Neuronal stem cell (in vitro differentiated cells): ENCODE data around the gene PHYKPL.
A peak's percentile ranks its signal among the peaks of the same experiment; 100 is the strongest.

Source experiments
- DNase-seq: peaks from one replicate; pipeline ENCODE4 v3.0.0-alpha.2; 2013; ENCODE audit warnings: low spot score
- H2AFZ ChIP-seq: one replicate; pipeline ENCODE4 v1.6.1; 2013; ENCODE audit warnings: mild to moderate bottlenecking, low read length, inconsistent platforms
- H2AK5ac ChIP-seq: 2 replicates; pipeline ENCODE4 v1.6.1; 2013; ENCODE audit warnings: low read depth, mild to moderate bottlenecking, inconsistent platforms, low read length, moderate library complexity, mixed read lengths
- H2BK120ac ChIP-seq: 2 replicates; pipeline ENCODE4 v1.6.1; 2013; ENCODE audit warnings: low read depth, mild to moderate bottlenecking, inconsistent platforms, low read length, moderate library complexity, mixed read lengths
- H2BK12ac ChIP-seq: one replicate; pipeline ENCODE4 v1.6.1; 2013; ENCODE audit warnings: low read length, inconsistent platforms
- H2BK15ac ChIP-seq: 2 replicates; pipeline ENCODE4 v1.6.1; 2013; ENCODE audit warnings: mild to moderate bottlenecking, low read length, inconsistent platforms, mixed read lengths
- H2BK5ac ChIP-seq: one replicate; pipeline ENCODE4 v1.6.1; 2013; ENCODE audit warnings: inconsistent platforms, mild to moderate bottlenecking, low read length, moderate library complexity
- H3K14ac ChIP-seq: one replicate; pipeline ENCODE4 v1.6.1; 2013; ENCODE audit warnings: low read length, inconsistent platforms
- H3K18ac ChIP-seq: 2 replicates; pipeline ENCODE4 v1.6.1; 2013; ENCODE audit warnings: low read length, inconsistent platforms
- H3K23ac ChIP-seq: 2 replicates; pipeline ENCODE4 v1.6.1; 2013; ENCODE audit warnings: low read depth, mild to moderate bottlenecking, mixed read lengths, low read length, inconsistent platforms; ENCODE audit not compliant: poor library complexity
- H3K27ac ChIP-seq: replicated peaks from 3 replicates; pipeline ENCODE4 v1.5.1; 2013; ENCODE audit warnings: low read length, inconsistent platforms
- H3K27me3 ChIP-seq, 3 experiments: 2 replicates each; pipeline ENCODE4 v1.6.1; 2013; ENCODE audit warnings: low read length in 3 of 3, mild to moderate bottlenecking in 2 of 3, inconsistent platforms in 1 of 3, low read depth in 1 of 3, mixed read lengths in 1 of 3, moderate library complexity in 1 of 3; ENCODE audit not compliant: control insufficient read depth in 3 of 3, insufficient read depth in 3 of 3
- H3K36me3 ChIP-seq, 2 donors: replicated peaks in 1 of 2; 2 replicates each; pipeline ENCODE4 v1.6.1; 2013; ENCODE audit warnings: low read length in 2 of 2; ENCODE audit not compliant: control insufficient read depth in 2 of 2, insufficient read depth in 2 of 2
- H3K4ac ChIP-seq: 2 replicates; pipeline ENCODE4 v1.6.1; 2013; ENCODE audit warnings: inconsistent platforms, mild to moderate bottlenecking, low read length, moderate library complexity
- H3K4me1 ChIP-seq, 2 donors: 1 replicate in 1 of 2; 2 replicates in 1 of 2; pipeline ENCODE4 v1.6.1; 2013; ENCODE audit warnings: low read length in 2 of 2, low read depth in 1 of 2; ENCODE audit not compliant: control insufficient read depth in 2 of 2, insufficient read depth in 1 of 2
- H3K4me2 ChIP-seq: one replicate; pipeline ENCODE4 v1.6.1; 2013; ENCODE audit warnings: mild to moderate bottlenecking, low read length, inconsistent platforms; ENCODE audit not compliant: insufficient read depth, poor library complexity, severe bottlenecking
- H3K4me3 ChIP-seq, 2 donors: 2 replicates each; pipeline ENCODE4 v1.5.1; 2013; ENCODE audit warnings: low read length in 2 of 2, mild to moderate bottlenecking in 2 of 2, inconsistent platforms in 1 of 2, moderate library complexity in 1 of 2
- H3K79me1 ChIP-seq: one replicate; pipeline ENCODE4 v1.6.1; 2013; ENCODE audit warnings: low read depth, mild to moderate bottlenecking, inconsistent platforms, low read length, moderate library complexity
- H3K9ac ChIP-seq: one replicate; pipeline ENCODE4 v1.6.1; 2013; ENCODE audit warnings: mild to moderate bottlenecking, low read depth, low read length, inconsistent platforms; ENCODE audit not compliant: poor library complexity
- H3K9me3 ChIP-seq, 2 donors: replicated peaks in 1 of 2; 2 replicates each; pipeline versions ENCODE3 to v1.6.1; 2013; ENCODE audit warnings: low read length in 2 of 2, mild to moderate bottlenecking in 2 of 2, inconsistent platforms in 1 of 2, low read depth in 1 of 2, mixed read lengths in 1 of 2, moderate library complexity in 1 of 2; ENCODE audit not compliant: control insufficient read depth in 2 of 2, insufficient read depth in 1 of 2
- H4K8ac ChIP-seq: one replicate; pipeline ENCODE4 v1.6.1; 2013; ENCODE audit warnings: low read depth, mild to moderate bottlenecking, inconsistent platforms, low read length, moderate library complexity
- H4K91ac ChIP-seq: one replicate; pipeline ENCODE4 v1.6.1; 2013; ENCODE audit warnings: low read length, low read depth, mild to moderate bottlenecking, inconsistent platforms; ENCODE audit not compliant: poor library complexity
- WGBS, 2 donors: extraction: QIAGEN DNeasy Blood & Tissue Kit; methylation state at CpG; one replicate each; pipeline ENCODE4 v1.1.7; 2013; ENCODE audit warnings: missing lambda C conversion rate in 2 of 2, mixed read lengths in 1 of 2; ENCODE audit not compliant: insufficient read length in 2 of 2, insufficient replicate concordance in 1 of 2; ENCODE audit errors: extremely low coverage in 2 of 2; 5-methylcytosine and 5-hydroxymethylcytosine counted together

Gene PHYKPL

GRCh38 chr5:178191661-178192060 lies 40.9 kb downstream of the PHYKPL start:
- no peak overlapping the region for H3K23ac ChIP-seq
- WGBS, 2 donors, result no CpG with 5 or more reads among the region's 4 CpGs

GRCh38 chr5:178189433-178189832 lies 43.2 kb downstream of the PHYKPL start:
- Histone ChIP-seq H2BK12ac (no peak overlapping the region), H3K4me2 (no peak overlapping the region), H3K36me3 (no peaks in the 10 kb centered on the region), H2BK15ac (no peak overlapping the region), H3K14ac (no peak overlapping the region), H3K9ac (no peak overlapping the region), H2BK120ac (no peak overlapping the region), H3K23ac (no peak overlapping the region), H3K27ac (no peak overlapping the region), H2AK5ac (no peak overlapping the region), H3K18ac (no peak overlapping the region), H3K4me1 (no peaks in the 10 kb centered on the region), H3K27me3 (peaks cover 0 to 15% (median 0%) of the 10 kb centered on the region in 3 experiments), H3K4ac (no peak overlapping the region), H2AFZ (no peak overlapping the region), H2BK5ac (no peak overlapping the region), H4K91ac (no peak overlapping the region), H4K8ac (no peak overlapping the region), H3K4me3 (no peak overlapping the region), H3K9me3 (peaks cover 0 to 4% of the 10 kb centered on the region in 2 donors), H3K79me1 (no peaks in the 10 kb centered on the region)
- DNase-seq, result no peak
- no CpG with 5 or more reads among the region's 2 CpGs for WGBS, 2 donors

More at GRCh38 chr5:178191661-178192060, 40.9 kb downstream of the PHYKPL start:
- no peak overlapping the region for H3K4me3 ChIP-seq
- H4K8ac ChIP-seq, result no peak overlapping the region
- no peaks in the 10 kb centered on the region for H3K79me1 ChIP-seq
- no peak overlapping the region for H3K9ac ChIP-seq
- H3K4ac ChIP-seq, result no peak overlapping the region
- no peak overlapping the region for H3K18ac ChIP-seq
- H2AFZ ChIP-seq, result no peak overlapping the region
- no peak overlapping the region for H3K4me2 ChIP-seq
- no peak overlapping the region for H4K91ac ChIP-seq
- DNase-seq, result no peak
- H3K4me1 ChIP-seq, result peaks cover 3 to 9% of the 10 kb centered on the region in 2 donors
- H3K14ac ChIP-seq, result no peak overlapping the region
- peaks cover 0 to 4% of the 10 kb centered on the region in 2 donors for H3K9me3 ChIP-seq
- no peaks in the 10 kb centered on the region for H3K36me3 ChIP-seq
- H3K27me3 ChIP-seq, result peaks cover 0 to 18% (median 0%) of the 10 kb centered on the region in 3 experiments
- H2BK120ac ChIP-seq, result no peak overlapping the region
- no peak overlapping the region for H3K27ac ChIP-seq
- no peak overlapping the region for H2BK15ac ChIP-seq
- H2AK5ac ChIP-seq, result no peak overlapping the region
- no peak overlapping the region for H2BK5ac ChIP-seq
- H2BK12ac ChIP-seq, result no peak overlapping the region

DNA sequence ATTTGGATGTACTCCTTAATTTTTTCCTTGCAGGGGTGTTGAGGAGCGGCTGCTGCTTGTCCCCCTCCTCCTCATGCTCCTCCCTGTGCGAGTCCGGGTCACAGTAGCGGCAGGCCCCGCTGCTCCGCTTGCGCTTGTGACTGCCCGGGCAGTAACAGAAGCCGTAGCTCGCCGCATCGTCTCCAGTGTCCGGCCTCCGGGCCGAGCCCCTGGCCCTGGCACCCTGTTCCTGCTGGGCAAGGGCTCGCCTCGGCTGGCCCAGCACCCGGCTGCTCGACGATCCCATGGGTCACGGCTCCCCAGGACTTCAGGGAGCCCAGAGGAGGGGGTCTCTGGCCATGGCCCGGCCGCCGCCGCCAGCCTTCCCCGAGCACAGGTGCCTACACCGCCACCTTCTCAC lies 45.6 kb downstream of the PHYKPL start, which contains the start of gene GMCL2:
Gene GMCL2 (minus strand): TSS at position 358 of the 400 bp plus-strand sequence. CDS start 72 bp downstream, at position 286.
- Histone ChIP-seq H2BK120ac (no peak within 1 kb of the TSS), H3K27ac (no peak within 1 kb of the TSS), H3K14ac (no peak within 1 kb of the TSS), H2BK5ac (no peak within 1 kb of the TSS), H3K36me3 (no peaks in the 10 kb centered on the region), H3K4me3 (no peak within 1 kb of the TSS), H2BK12ac (no peak within 1 kb of the TSS), H3K4me2 (no peak within 1 kb of the TSS), H4K8ac (no peak within 1 kb of the TSS), H3K18ac (peak within 1 kb of the TSS; percentile 38), H4K91ac (no peak within 1 kb of the TSS), H3K4ac (no peak within 1 kb of the TSS), H3K4me1 (peaks cover 0 to 2% of the 10 kb centered on the region in 2 donors), H2AFZ (no peak within 1 kb of the TSS), H2AK5ac (no peak within 1 kb of the TSS), H3K23ac (no peak within 1 kb of the TSS), H3K9me3 (no peaks in the 10 kb centered on the region), H3K79me1 (no peaks in the 10 kb centered on the region), H3K27me3 (peaks cover 0 to 3% (median 0%) of the 10 kb centered on the region in 3 experiments), H2BK15ac (no peak within 1 kb of the TSS), H3K9ac (no peak within 1 kb of the TSS)
- DNase-seq, result no peak
- no CpG with 5 or more reads among the region's 27 CpGs for WGBS, 2 donors

DNA sequence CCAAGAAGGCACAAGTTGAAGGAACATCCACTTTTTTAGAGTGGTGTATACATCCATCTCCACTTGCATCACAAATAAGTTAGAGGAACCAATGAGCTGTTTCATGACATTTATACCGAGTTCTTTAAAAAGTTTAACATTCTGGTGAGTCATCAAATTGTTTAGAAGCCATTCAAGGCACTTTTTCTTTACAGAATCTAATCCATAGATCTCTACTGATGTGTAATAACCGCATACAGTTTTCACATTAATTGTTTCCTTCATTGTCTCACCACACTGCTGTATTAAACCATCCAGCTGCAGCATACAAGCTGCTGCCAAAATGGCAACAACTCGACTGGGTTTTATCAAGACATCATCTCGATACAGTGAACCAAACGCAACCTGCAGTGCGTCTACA lies 46.2 kb downstream of the PHYKPL start:
- Histone ChIP-seq H3K27ac (no peak overlapping the region), H3K14ac (no peak overlapping the region), H3K36me3 (no peaks in the 10 kb centered on the region), H4K8ac (no peak overlapping the region), H3K4me3 (no peak overlapping the region), H3K79me1 (no peaks in the 10 kb centered on the region), H3K4ac (no peak overlapping the region), H2BK15ac (no peak overlapping the region), H3K18ac (no peak overlapping the region), H3K23ac (no peak overlapping the region), H3K9me3 (no peaks in the 10 kb centered on the region), H3K9ac (no peak overlapping the region), H2BK5ac (no peak overlapping the region), H2AK5ac (no peak overlapping the region), H3K27me3 (peaks cover 0 to 3% (median 0%) of the 10 kb centered on the region in 3 experiments), H4K91ac (no peak overlapping the region), H2AFZ (no peak overlapping the region), H2BK12ac (no peak overlapping the region), H2BK120ac (no peak overlapping the region), H3K4me2 (no peak overlapping the region), H3K4me1 (peaks cover 0 to 2% of the 10 kb centered on the region in 2 donors)
- WGBS, 2 donors, result no CpG with 5 or more reads among the region's 6 CpGs
- no peak for DNase-seq
